NCI-H748 (cell line): Measurements from ENCODE around the gene KRTAP4-6.
A peak's percentile ranks its signal among the peaks of the same experiment; 100 is the strongest.
"Not testable (repeated sequence)": the region's sequence is repeated elsewhere in the genome, so short reads cannot be mapped to it uniquely, and the experiment has no call there.

Experiments
- DNase-seq: peaks from one replicate; lab custom pipeline; 2025; ENCODE audit not compliant: unreplicated experiment; lab: John Stamatoyannopoulos, UW

The KRTAP4-6 gene

DNA sequence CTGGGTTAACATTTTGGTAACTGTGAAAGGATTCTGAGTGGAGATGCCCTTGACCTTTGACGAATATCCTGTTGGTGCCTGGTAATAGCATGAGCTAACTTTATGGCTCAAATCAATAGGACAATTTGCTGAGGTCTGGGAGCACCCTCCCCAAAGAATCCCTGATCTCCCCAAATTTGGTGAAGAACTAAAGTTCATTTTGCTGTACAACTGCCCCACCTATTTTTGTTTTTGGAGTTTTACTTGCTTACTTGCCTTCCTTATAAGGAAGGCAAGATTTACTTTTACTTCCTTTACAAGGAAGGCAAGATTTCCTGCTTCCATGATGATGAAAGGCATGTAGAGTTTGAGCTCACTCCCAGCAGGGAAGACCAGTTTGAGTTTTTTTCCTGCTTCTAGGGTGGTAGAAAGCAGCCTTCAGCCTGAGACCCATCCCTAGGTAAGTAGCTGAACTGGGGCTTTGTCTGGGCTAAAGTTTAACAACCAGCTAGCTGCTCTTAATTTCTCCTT, 32.3 kb downstream of the KRTAP4-6 start:
- DNase-seq, result no peak

- peak; percentile 9 for DNase-seq
Observed at GRCh38 chr17:41105347-41105746, 35.0 kb downstream of the KRTAP4-6 start, which contains the start of gene KRTAP4-9. KRTAP4-9 (plus strand) TSS chr17:41105389; CDS start chr17:41105389, 0 bp downstream.

GRCh38 chr17:41104386-41105038, 35.8 kb downstream of the KRTAP4-6 start:
- not testable (repeated sequence) for DNase-seq

DNA sequence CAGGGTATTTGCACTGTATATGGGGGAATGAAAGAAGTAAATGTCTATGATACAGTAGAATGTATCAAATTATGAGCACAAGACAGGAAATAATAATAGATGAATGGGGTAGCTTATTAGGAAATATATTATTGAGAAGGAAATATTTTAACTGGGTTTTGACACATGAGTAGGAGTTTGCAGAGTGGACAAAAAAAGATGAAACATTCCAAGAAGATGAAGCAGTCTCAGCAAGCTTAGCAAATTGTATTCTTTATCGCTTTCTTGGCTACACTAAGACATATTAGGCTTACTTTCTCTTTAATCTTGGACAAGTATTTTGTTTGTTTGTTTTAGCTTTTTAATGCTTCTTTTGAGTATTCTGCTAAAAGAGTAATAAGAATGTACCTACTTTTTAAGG, 36.4 kb downstream of the KRTAP4-6 start:
- DNase-seq, result no peak

DNA sequence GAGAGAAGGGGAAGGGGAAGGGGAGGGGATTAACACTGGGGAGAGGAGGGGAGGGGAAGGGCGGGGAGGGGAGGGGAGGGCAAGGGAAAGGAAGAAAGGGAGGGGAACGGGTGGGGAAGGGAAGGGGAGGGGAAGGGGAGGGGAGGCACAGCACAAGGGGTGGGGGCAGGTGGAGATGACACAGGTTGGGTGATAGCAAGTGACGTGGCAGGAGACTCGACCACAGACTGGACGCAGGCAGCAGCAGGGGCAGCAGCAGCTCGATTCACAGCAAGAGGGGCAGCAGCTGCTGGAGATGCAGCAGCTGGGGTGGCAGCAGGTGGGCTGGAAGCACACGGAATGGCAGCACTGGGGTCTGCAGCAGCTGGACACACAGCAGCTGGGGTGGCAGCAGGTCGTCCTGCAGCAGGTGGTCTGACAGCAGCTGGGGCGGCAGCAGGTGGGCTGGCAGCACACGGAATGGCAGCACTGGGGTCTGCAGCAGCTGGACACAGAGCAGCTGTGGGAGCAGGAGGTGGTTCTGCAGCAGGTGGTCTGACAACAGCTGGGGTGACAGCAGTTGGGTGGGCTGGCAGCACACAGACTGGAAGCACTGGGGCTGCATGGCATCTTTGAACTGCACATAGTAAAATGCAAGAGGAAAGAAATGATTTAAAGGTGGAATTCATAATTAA, 38.6 kb downstream of the KRTAP4-6 start, which contains the start of gene KRTAP4-16:
KRTAP4-16 (minus strand) TSS at position 624 of the 674 bp plus-strand sequence; CDS start at position 624, 0 bp downstream.
- DNase-seq, result peak; percentile 29

- not testable (repeated sequence) for DNase-seq
Observed at GRCh38 chr17:41099682-41100480, 40.5 kb downstream of the KRTAP4-6 start.

DNA sequence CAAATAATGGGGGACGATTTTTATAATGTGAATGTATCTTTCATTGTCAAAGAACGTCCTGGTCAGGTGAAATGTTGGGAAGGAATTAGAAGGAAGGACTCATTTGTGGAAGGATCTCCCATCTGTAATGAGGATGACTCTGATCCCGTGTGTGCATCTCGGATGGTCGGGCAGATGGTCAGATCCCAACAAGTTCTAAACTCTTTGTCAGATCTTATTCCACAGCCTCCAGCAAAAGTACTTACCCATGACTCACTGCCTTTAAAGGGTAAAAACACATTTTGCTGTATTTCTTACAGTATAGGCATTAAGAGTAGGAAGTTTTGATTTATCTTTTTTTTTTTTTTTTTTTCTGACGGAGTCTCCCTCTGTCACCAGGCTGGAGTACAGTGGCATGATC, 41.9 kb downstream of the KRTAP4-6 start:
- no peak for DNase-seq

DNA sequence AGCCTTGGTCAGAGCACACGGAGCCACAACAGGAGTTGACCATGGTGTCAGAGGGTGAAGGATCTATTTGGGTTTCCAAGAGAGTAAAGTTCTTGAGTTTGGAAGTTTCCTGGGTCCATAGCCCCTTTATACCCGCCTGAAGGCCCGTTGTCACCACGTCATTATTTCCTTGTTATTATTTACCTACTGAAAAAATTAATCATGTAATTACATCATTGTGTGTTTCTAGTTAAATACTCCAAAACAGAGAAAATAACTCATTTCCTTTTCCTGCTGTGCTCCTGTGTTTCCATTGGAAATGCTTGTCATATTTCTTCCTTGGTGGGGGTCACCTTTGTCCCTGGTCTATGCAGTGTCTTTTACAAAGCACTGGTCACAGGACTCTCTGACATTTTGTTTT, 42.3 kb downstream of the KRTAP4-6 start, which contains the start of gene KRTAP4-8:
KRTAP4-8 (minus strand) TSS at position 101 of the 400 bp plus-strand sequence; CDS start at position 43, 58 bp downstream.
- DNase-seq, result no peak

- no peak for DNase-seq
Observed at GRCh38 chr17:41096055-41096454, 44.3 kb downstream of the KRTAP4-6 start.
